Measurements from ENCODE around the gene C22orf15.

The C22orf15 gene

DNA sequence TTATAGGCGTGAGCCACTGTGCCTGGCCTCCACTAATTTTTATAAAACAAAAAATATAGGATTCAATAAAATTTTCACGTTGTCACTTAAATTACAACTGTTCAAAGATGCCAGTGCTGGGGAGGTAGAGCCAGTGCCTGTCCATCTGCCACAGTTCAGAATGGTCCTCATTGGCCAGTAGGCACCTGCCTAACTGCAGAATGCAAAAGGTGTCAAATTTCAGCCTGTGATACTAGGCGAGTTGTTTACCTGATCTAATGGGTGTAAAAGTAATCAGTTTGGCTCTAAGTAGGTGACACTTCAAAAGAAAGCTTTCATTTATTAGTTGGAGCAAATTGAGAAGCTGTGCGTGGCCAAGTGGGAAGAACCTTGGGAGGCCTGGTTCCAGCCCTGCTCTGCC lies 26.3 kb downstream of the C22orf15 start:
- no peak for DNase-seq (ENCODE audit: low read depth)

DNA sequence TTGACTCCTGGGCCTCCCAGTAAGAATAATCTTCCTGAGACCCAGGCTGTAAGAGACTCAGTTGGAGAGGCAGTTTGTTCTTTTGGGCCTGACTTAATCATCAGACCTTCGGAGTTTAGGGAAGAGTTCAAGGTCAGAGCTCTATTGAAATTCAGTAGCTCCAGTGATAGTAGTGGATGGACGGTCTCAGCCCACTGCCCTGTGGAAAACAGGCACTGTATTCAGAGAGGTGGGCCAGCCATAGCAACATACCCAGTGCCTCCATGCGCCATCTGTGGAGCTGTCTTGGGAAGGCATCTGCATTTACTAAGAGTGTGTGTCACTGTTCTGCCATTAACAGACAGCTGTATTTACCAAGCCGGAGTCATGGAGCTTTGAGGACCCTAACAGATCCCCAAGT lies 26.8 kb downstream of the C22orf15 start:
- DNase-seq (ENCODE audit: low read depth): no peak

GRCh38 chr22:23790819-23791737 lies 28.3 kb downstream of the C22orf15 start:
- DNase-seq (ENCODE audit: low read depth): no peak

GRCh38 chr22:23791738-23792645 lies 29.2 kb downstream of the C22orf15 start:
- no peak for DNase-seq (ENCODE audit: low read depth)

GRCh38 chr22:23793326-23793725 lies 30.5 kb downstream of the C22orf15 start:
- no peak for DNase-seq (ENCODE audit: low read depth)

GRCh38 chr22:23796461-23796860 lies 33.7 kb downstream of the C22orf15 start:
- no peak for DNase-seq (ENCODE audit: low read depth)

GRCh38 chr22:23800297-23801237 lies 37.8 kb downstream of the C22orf15 start:
- DNase-seq (ENCODE audit: low read depth): no peak

GRCh38 chr22:23801238-23801821 lies 38.5 kb downstream of the C22orf15 start:
- DNase-seq (ENCODE audit: low read depth): no peak

GRCh38 chr22:23801886-23802377 lies 39.1 kb downstream of the C22orf15 start:
- DNase-seq (ENCODE audit: low read depth): no peak

- DNase-seq (ENCODE audit: low read depth): no peak
Observed at GRCh38 chr22:23803001-23803819, 40.4 kb downstream of the C22orf15 start.

DNA sequence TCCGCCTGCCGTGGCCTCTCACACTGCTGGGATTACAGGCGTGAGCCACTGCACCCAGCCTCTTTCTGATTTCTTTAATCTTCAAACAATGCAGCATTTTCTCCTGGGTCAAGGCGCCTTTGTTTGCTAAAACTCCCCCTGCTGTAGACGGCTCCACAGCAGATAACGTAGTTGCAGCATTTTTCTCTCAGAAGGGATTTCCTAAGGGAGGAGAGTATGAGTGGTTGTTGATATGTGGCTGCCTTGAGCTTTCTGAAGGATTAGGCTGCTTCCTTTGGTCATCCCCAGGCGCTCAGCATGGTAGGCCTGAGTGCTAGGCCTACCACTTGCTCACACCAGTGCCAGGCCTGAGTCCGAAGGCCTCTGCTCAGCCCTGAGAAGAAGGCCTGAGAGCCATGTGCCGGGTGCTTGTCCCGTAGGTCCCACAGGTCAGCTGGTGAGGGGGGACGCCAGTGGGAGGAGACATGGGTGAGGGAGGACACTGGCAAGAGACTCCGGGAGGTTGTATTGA lies 42.0 kb downstream of the C22orf15 start:
- DNase-seq (ENCODE audit: low read depth): no peak

GRCh38 chr22:23806837-23807236 lies 44.0 kb downstream of the C22orf15 start:
- DNase-seq (ENCODE audit: low read depth): no peak

DNA sequence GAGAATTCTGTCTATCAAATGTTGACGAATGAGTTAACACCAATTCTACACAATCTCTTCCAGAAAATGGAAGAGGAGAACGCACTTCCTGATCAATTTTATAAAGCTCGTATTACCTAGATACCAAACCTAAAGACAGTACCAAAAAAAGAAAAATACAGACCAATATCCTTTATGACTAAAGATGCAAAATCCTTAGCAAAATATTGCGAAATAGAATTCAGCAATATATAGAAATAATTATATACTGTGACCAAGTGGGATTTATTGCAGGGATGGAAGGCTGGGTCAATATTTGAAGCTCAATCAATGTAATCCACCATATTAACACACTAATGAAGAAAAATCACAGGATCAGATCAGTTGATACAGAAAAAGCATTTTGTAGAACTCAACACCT lies 49.6 kb downstream of the C22orf15 start:
- no peak for DNase-seq (ENCODE audit: low read depth)
